ENCODE data around the gene AASDHPPT.

GRCh38 chr11:106128740-106129139, 51.3 kb downstream of the AASDHPPT start:
- TF ChIP-seq KLF16 (tag by site-specific recombination; IDR thresholded peaks at IDR 0.05) (no peak), ZNF184 (tag by site-specific recombination; IDR thresholded peaks at IDR 0.05) (no peak), CTCF (tag by site-specific recombination; IDR thresholded peaks at IDR 0.05) (no peak), ZNF549 (tag by site-specific recombination; IDR thresholded peaks at IDR 0.05) (no peak), ZNF214 (tag by site-specific recombination; IDR thresholded peaks at IDR 0.05; ENCODE audit: borderline replicate concordance) (no peak), ZNF133 (tag by site-specific recombination; IDR thresholded peaks at IDR 0.05) (no peak), ZBTB11 (tag by site-specific recombination; conservative IDR thresholded peaks at IDR 0.05; ENCODE audit: low read depth) (no peak), ZBTB1 (tag by site-specific recombination; IDR thresholded peaks at IDR 0.05) (no peak), ZNF416 (tag by site-specific recombination; IDR thresholded peaks at IDR 0.05) (no peak), ATF2 (tag by site-specific recombination; IDR thresholded peaks at IDR 0.05; ENCODE audit: low read depth) (no peak), ZNF704 (tag by site-specific recombination; IDR thresholded peaks at IDR 0.05) (no peak), ZNF350 (tag by site-specific recombination; IDR thresholded peaks at IDR 0.05) (no peak)
